Stimulated activated CD8-positive, alpha-beta memory T cell treated with anti-CD3 and anti-CD28 coated beads, Interleukin-2, amount 100 ng/mL, for 1 hour (primary cell): Measurements from ENCODE around the gene LAMC3.

Source experiments
- DNase-seq, 2 donors: peaks; one replicate each; pipeline ENCODE4 v3.0.0-alpha.2; 2020; ENCODE audit warnings: low read depth in 2 of 2

LAMC3 gene

GRCh38 chr9:131008909-131009618, at the start of gene LAMC3:
TSS of gene LAMC3 (plus strand) at chr9:131009174. CDS start at chr9:131009215, 41 bp downstream.
- DNase-seq, result no peak

- DNase-seq, result no peak
These were observed 49.1 kb upstream of the LAMC3 start for GRCh38 chr9:130959809-130960334.

GRCh38 chr9:130960522-130961378, 48.2 kb upstream of the LAMC3 start:
- DNase-seq, result no peak

GRCh38 chr9:130961511-130962300, 47.3 kb upstream of the LAMC3 start:
- DNase-seq, result no peak

- no peak for DNase-seq
These were observed 46.3 kb upstream of the LAMC3 start for GRCh38 chr9:130962418-130963316.

- DNase-seq, result no peak
These were observed 45.6 kb upstream of the LAMC3 start for GRCh38 chr9:130963337-130963908.

- DNase-seq, result no peak
These were observed 45.1 kb upstream of the LAMC3 start for GRCh38 chr9:130963916-130964315.

GRCh38 chr9:130965680-130966079, 43.3 kb upstream of the LAMC3 start:
- DNase-seq, result no peak

- no peak for DNase-seq
These were observed 38.9 kb upstream of the LAMC3 start for GRCh38 chr9:130970052-130970451.

GRCh38 chr9:130970855-130971254, 38.1 kb upstream of the LAMC3 start:
- no peak for DNase-seq

- DNase-seq, result no peak
These were observed 37.6 kb upstream of the LAMC3 start for GRCh38 chr9:130971294-130971849.

GRCh38 chr9:130972277-130972956, 36.6 kb upstream of the LAMC3 start:
- DNase-seq, result no peak

- no peak for DNase-seq
These were observed 35.9 kb upstream of the LAMC3 start for GRCh38 chr9:130972957-130973685.

GRCh38 chr9:130973686-130974281, 35.2 kb upstream of the LAMC3 start:
- no peak for DNase-seq

GRCh38 chr9:130974697-130975096, 34.3 kb upstream of the LAMC3 start:
- no peak for DNase-seq

- DNase-seq, result no peak
These were observed 33.8 kb upstream of the LAMC3 start for GRCh38 chr9:130975156-130975555.

GRCh38 chr9:130975932-130976841, 32.8 kb upstream of the LAMC3 start:
- no peak for DNase-seq
